Raji (cell line): Measurements from ENCODE around the gene ADAMTS1.

Experiments used
- POLR2A ChIP-seq: IDR thresholded peaks from 2 replicates; pipeline ENCODE4 v1.6.1; 2011; ENCODE audit warnings: low read depth, low read length, control low read depth; ENCODE audit not compliant: insufficient read depth

The ADAMTS1 gene

DNA sequence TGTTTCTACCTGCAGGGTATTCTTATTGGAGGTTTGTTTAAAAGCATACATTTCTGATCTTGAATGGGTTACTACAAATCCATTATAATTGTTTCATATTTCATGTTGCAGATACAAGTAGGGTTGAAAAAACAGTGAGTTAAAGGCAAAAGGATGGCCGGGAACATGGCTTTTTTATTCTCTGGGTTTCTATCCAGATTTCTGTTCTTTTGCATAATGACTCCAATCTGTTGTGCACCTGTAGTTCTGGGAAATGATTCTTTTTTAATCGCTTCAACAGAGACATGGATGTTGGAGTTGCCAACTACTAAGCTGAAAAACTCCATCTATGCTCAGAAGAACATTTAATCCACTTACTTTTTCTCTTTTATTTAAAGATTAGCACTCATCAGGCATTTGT, 2.7 kb upstream of the ADAMTS1 start:
- no peak for TF ChIP-seq POLR2A

- no peak for TF ChIP-seq POLR2A
Measured at GRCh38 chr21:26847002-26847401, 1.8 kb upstream of the ADAMTS1 start.

GRCh38 chr21:26846036-26846931, 1.1 kb upstream of the ADAMTS1 start:
- no peak for TF ChIP-seq POLR2A

DNA sequence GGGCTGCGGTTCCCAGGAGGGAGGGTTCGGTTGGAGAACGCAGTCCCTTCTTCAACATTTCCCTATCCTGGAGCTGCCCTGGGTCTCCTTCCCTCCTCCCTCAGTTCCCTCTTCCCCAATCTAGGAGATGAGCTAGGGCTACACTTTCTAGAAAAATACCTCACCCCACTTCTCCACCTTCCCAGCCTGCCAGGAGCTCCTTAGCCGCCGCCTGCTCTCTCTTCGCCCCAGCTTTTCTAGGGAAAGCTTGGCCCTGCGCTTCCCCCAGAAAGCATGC, 488 bp upstream of the ADAMTS1 start:
- TF ChIP-seq POLR2A = no peak

DNA sequence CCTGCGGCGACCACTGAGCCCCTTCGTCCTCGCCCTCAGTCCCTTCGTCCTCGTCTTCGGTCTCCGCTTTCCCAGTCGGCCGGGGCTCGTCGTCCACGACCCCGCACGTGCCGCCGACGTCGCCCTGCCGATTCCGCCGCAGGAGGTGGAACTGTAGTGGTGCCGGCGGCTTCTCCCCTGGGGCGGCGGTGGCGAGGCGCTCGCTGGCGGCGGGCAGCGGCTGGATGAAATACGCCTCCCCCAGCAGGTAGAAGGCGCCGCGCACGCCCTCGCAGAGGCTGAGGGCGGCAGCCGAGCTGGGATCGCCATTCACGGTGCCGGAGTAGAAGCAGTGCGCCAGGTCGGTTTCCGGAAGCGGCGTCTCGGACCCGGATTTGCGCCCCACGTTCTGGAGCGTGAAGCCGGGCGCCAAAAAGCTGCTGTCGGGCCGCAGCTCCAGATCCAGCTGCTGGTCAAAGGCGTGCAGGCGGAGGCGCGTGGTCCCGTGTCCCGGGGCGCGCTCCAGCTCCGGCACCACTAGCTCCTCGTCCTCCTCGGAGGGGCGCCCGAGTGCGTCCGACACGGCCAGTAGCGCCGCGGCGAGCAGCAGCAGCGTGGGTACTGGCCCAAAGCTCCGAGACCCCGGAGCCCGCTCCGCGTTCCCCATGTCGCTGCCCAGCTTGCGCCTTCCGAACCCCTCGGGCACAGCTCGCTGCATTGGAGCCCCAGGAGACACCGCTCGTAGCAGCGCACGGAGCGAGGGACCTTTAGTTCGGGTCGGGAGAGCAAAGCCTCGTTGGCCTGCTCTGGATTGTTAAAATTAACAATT, 747 bp downstream of the ADAMTS1 start:
- no peak for TF ChIP-seq POLR2A

- no peak for TF ChIP-seq POLR2A
Measured at GRCh38 chr21:26843933-26844257, 1.3 kb downstream of the ADAMTS1 start.

DNA sequence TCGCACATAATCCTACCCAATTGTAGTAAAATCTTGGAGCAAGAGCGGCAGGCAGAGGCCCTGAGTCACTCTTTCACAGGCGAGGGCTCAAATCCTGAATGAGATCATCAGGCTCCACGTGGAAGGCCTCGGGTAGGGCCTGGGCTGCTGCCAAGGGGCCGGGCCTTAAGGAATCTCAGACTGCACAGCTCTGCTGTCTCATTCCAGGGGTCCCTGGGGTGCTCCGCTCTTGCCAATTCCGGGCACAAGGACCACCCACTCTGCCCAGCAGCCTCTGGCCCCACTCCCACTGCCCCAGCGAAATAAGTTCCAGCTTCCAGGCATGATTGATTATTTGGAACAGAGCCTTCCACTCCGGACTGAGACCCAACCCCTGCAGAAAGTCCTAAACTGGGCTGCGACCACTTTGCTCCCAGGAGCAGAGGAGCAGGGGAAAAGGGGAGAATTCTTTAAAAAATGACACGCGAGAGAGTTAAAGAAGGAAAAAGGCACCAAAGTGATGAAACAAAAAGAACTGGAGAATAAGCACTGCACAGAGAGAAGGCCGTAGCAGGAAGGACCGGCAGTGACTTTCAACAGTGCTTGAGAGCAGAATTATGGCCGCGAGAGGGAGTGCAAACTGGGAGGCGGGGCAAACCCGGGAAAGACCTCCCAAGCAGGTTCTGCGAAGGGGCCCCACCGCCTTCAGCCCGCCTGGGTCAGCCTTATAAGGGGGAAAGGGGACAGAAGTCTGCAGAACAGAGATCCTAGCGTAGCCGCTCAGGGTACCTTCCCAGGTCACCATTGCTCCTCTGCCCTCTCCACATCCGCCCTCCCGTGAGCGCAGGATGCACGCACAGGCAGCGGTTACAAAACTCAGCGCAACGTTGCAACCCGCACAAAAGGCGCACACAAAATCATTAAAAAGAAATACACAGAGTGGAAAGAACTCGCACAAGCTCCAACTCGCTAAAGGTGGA, 2.0 kb downstream of the ADAMTS1 start:
- no peak for TF ChIP-seq POLR2A

DNA sequence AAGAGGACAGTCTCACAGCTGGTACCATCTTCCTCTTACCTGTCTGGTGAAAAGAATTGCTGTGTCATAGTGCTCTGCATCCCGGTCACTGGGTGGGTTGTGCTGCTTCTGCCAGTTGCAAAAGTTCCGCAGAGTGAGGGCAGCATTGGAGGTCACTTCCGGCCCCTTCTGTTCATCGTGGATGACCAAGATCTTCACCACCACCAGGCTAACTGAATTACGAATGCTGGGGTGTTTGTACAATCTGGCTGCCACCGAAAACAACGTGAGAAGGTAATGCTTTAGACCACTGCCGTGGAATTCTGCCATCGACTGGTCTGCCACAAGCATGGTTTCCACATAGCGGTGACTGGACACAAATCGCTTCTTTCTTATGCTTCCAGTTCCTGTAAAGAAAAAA, 2.9 kb downstream of the ADAMTS1 start:
- no peak for TF ChIP-seq POLR2A

GRCh38 chr21:26840912-26841311, 4.3 kb downstream of the ADAMTS1 start:
- TF ChIP-seq POLR2A = no peak

DNA sequence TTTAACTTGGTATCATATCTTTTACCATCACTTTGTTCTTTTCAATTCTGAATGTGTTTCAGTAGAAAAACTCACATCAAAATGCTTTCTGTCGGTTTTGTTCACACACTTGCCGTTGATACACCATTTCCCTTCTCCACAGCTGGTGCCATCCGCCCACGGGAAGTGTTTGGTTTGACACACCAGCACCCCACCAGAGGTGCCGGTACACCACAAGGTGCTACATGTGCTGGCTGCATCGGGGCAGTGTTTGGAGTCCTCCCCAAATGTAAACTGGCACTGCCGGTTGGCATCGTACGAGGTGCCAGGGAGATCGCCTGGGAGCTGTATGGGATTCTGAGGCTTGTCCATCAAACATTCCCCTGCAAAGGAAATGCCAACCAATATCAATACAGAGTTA, 5.0 kb downstream of the ADAMTS1 start:
- no peak for TF ChIP-seq POLR2A

DNA sequence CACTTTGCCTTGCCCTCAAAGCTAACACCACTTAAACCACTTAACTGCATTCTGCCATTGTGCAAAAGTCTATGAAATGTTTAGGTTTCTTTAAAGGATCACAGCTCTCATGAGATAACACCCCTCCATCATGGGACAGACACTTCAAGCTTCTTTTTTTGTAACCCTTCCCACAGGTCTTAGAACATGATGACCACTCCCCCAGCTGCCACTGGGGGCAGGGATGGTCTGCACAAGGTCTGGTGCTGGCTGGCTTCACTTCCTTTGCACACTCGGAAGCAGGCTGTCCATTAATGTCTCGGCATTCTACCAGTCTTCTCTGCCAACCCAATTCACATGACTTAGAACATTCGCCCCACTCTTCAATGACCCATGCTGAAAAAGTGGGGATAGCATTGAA, 7.7 kb downstream of the ADAMTS1 start:
- TF ChIP-seq POLR2A = no peak

GRCh38 chr21:26836528-26836927, 8.7 kb downstream of the ADAMTS1 start:
- TF ChIP-seq POLR2A = no peak

- TF ChIP-seq POLR2A = no peak
Measured at GRCh38 chr21:26835714-26836265, 9.4 kb downstream of the ADAMTS1 start.

GRCh38 chr21:26835027-26835713, 10.0 kb downstream of the ADAMTS1 start:
- no peak for TF ChIP-seq POLR2A
